LNCAP (cell line): ENCODE measurements around the gene PPME1.

Source experiments
- TF ChIP-seq, protein P1 (sequence below): fragments of 450-650 bp; IDR thresholded peaks from 2 replicates; pipeline ENCODE4 v1.5.1; 2017; ENCODE audit warnings: mild to moderate bottlenecking

The PPME1 gene

DNA sequence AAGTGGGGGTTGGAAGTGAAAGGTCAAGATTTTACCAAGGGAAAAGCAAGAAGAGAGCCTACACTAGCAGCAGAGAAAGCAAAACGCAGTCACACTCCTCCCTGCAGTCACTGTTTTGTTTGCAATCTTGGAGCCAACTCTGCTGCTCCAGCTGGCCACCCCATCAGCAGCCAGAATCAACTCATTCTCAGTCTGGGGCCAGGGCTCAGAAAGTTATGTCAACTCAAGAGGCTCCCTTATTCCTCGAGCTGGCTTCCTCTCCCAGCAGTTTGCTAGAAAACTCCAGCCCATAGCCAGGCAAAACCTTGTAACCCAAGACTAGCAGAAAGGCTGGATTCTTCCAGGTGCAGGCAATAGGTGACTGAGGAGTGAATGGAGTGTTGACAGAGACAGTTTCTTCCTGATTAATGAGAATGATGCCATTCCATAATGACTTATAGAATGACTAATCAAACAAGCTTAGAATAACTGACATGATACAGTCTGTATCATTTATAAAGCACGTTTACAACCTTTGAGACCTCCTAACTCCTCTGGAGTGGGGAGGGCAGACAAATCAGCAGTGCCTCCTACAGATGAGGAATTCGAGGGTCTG lies 87.0 kb downstream of the PPME1 start:
- TF ChIP-seq, protein P1, sequence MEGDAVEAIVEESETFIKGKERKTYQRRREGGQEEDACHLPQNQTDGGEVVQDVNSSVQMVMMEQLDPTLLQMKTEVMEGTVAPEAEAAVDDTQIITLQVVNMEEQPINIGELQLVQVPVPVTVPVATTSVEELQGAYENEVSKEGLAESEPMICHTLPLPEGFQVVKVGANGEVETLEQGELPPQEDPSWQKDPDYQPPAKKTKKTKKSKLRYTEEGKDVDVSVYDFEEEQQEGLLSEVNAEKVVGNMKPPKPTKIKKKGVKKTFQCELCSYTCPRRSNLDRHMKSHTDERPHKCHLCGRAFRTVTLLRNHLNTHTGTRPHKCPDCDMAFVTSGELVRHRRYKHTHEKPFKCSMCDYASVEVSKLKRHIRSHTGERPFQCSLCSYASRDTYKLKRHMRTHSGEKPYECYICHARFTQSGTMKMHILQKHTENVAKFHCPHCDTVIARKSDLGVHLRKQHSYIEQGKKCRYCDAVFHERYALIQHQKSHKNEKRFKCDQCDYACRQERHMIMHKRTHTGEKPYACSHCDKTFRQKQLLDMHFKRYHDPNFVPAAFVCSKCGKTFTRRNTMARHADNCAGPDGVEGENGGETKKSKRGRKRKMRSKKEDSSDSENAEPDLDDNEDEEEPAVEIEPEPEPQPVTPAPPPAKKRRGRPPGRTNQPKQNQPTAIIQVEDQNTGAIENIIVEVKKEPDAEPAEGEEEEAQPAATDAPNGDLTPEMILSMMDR = no peak

DNA sequence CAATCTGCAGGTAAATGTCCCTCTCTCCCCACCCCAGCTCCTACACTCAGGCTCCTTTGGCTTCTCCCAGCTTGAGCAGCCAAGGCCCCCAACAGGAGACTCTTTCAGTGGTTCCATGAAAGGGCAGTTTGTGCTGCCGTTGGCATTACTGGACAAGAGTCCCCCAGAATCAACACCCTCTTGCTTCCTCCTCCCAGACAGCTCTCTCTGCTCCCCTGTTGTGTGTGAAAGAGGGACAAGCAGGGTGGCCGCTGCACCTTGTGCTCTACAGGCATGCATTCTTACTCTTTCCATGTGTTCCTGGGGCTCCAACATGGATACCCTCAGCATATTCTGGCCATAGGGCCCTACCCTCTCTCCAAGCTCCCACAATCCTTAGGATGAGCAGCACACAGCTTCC lies 91.6 kb downstream of the PPME1 start:
- TF ChIP-seq, protein P1 = no peak

DNA sequence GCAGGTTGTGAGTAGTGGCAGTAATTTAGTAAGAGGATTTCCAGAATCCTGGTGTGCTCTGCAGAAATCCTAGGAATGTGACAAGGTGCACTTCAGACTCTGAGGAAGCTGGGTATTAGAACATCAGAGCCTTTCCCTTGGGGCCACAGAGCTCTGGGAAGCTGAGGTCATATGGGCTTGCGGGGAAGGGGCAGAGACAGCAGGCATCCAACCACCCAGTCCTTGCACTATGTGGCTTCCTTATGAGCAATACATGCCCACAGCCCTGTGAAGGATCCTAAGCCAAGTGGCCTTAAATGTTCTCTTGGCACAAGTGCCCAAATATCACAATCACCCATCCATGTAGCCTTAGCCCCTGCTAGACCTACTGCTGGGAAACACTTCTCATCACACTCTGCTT lies 94.2 kb downstream of the PPME1 start:
- TF ChIP-seq, protein P1 = no peak

DNA sequence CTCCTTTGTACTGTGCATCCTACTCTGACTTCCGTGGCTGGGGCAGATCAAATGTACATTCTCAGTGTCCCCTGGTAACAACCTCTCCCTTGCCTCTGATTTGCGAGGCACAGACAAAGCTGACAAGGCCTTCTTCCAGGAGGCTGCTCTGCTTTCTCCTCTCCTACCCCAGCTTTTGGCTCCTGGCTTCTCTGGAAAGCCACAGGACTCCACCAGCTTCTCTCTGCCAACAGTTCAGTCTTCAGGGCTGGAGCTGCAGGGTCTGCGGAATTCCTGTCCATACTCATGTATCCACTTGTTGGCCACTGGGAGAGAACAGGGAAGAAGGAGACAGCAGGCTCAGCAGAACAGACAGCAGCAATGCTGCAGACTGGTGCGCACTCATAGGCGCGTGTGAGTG lies 95.9 kb downstream of the PPME1 start:
- TF ChIP-seq, protein P1 = no peak

DNA sequence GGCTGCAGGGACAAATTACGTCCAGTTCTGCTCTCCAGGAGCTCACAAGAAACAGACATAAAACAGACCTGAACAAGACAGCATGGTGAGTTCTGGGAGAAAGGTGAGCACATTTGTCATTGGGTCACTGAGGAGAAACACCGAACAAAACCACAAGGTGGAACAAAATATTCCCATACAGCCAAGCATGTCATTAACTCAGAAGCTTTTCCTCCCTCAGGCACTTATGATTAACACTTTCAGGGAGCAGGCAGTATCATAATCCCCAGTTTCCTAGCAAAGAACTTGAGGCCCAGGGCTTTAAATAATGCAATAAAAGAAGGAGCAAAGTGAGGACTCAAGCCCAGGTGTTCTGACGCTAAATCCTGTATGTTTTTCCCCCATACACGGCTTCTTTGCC lies 97.4 kb downstream of the PPME1 start:
- TF ChIP-seq, protein P1 = no peak

DNA sequence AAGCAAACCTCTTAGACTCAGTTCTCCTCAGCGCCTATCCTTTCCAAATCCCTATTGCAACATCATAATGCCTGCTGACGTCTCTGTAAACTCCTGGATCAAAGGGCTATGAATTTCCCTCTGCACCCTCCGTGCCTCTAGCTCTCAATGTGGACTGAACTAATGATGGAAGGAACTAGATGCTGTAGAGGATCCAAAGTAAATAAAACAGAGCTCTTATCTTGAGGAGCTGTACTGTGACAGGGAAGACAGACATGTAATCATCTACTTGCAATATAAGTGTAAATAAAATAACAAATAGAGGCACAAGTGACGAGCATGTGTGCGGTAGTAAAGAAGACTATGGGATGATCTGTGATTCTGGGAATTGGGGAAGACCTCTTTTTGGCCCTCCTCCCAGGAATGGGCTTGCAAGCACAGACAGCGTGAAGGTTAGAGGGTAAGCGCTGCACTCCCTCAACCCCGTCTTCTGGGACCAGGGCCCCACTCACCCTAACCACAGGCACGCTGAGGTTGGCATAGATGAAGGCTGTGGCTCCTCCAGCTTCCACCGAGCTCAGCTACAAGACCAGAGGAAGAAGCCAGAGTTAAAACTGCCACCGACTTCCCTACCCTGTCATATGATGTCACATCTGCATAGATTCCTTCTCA lies 98.2 kb downstream of the PPME1 start:
- TF ChIP-seq, protein P1 = no peak

DNA sequence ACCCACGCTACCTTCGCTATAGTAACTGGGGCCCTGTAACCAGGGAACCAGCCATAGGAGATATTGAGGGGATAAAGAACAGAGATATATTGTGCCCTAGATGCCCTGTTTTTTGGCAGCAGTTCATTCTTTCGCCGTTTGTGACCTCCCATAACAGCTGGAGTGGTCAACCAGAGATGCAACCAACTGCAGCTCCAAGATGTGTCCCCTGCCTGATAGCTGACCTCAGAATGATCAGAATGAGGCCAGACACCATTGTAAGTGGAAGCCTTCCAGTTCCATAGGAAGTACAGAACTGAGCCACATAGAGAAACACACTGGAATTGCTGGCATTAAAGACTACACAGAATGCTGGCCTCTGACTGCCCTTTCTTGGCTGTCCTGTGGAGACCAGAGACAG lies 101.2 kb downstream of the PPME1 start:
- TF ChIP-seq, protein P1 = no peak
